Tibial artery (tissue), 4 donors: Measurements from ENCODE around the gene IFI44L.

ENCODE experiments used
- DNase-seq, 2 donors: peaks; one replicate each; pipeline ENCODE4 v3.0.0-alpha.2; 2019
- H3K27ac ChIP-seq, 2 donors: fragments of 200-600 bp; sonication (generic) in 1 of 2; 1 replicate in 1 of 2; 2 replicates in 1 of 2; pipeline ENCODE4 v1.5.1; 2018 to 2019; ENCODE audit warnings: mild to moderate bottlenecking in 1 of 2
- H3K27me3 ChIP-seq, 2 donors: fragments of 200-600 bp; sonication (generic) in 1 of 2; one replicate each; pipeline versions ENCODE4 v1.5.1 to v1.6.0; 2016 to 2019
- H3K36me3 ChIP-seq, 3 donors: fragments of 200-600 bp; sonication (generic) in 2 of 3; one replicate each; pipeline ENCODE4 v1.5.1; 2016 to 2019; ENCODE audit warnings: mild to moderate bottlenecking in 2 of 3
- H3K4me1 ChIP-seq, 4 donors: fragments of 200-600 bp; sonication (generic) in 2 of 4; 1 replicate in 3 of 4; 2 replicates in 1 of 4; pipeline ENCODE4 v1.5.1; 2016 to 2019
- H3K4me3 ChIP-seq, 2 donors: fragments of 200-600 bp; sonication (generic) in 1 of 2; 1 replicate in 1 of 2; 2 replicates in 1 of 2; pipeline ENCODE4 v1.5.1; 2018 to 2019; ENCODE audit warnings: mild to moderate bottlenecking in 2 of 2
- H3K9me3 ChIP-seq, 3 donors: fragments of 200-600 bp; sonication (generic) in 1 of 3; one replicate each; pipeline ENCODE4 v1.5.1; 2016 to 2019
- CTCF ChIP-seq, 2 experiments: fragments of 200-600 bp in 1 of 2; fragments of 450-650 bp in 1 of 2; IDR thresholded peaks; one replicate each; pipeline ENCODE4 v1.5.1; 2017 to 2019; ENCODE audit warnings: antibody characterized with exemption in 2 of 2, mild to moderate bottlenecking in 1 of 2, moderate library complexity in 1 of 2
- intact Hi-C: fragments of 100-400 bp; cut with DNase I; formaldehyde crosslinking; loops from one replicate; pipeline ENCODE4 v1.15.0; 2023; ENCODE audit warnings: low total_unique reads

The IFI44L gene

GRCh38 chr1:78682496-78682895 is 62.2 kb downstream of the IFI44L start:
- Histone ChIP-seq H3K27ac (no peak overlapping the region), H3K36me3 (no peaks in the 10 kb centered on the region), H3K27me3 (no peaks in the 10 kb centered on the region), H3K4me3 (no peak overlapping the region), H3K4me1 (no peaks in the 10 kb centered on the region), H3K9me3 (no peaks in the 10 kb centered on the region)
- no peak for TF ChIP-seq CTCF (IDR thresholded peaks at IDR 0.05)
- intact Hi-C loops: no loop called here
- no peak for DNase-seq

- Histone ChIP-seq H3K27ac (no peak overlapping the region), H3K27me3 (no peaks in the 10 kb centered on the region), H3K4me1 (no peaks in the 10 kb centered on the region), H3K36me3 (no peaks in the 10 kb centered on the region), H3K9me3 (no peaks in the 10 kb centered on the region), H3K4me3 (no peak overlapping the region)
- TF ChIP-seq CTCF (IDR thresholded peaks at IDR 0.05): no peak
- DNase-seq: no peak
- intact Hi-C loops: no loop called here
These were observed 62.8 kb downstream of the IFI44L start for GRCh38 chr1:78683079-78683478.

GRCh38 chr1:78687315-78687714 is 67.1 kb downstream of the IFI44L start:
- intact Hi-C loops: no loop called here
- no peak for TF ChIP-seq CTCF (IDR thresholded peaks at IDR 0.05)

GRCh38 chr1:78687914-78688313 is 67.7 kb downstream of the IFI44L start:
- Histone ChIP-seq H3K4me3 (no peak overlapping the region), H3K4me1 (no peaks in the 10 kb centered on the region), H3K27me3 (no peaks in the 10 kb centered on the region), H3K27ac (no peak overlapping the region), H3K36me3 (no peaks in the 10 kb centered on the region), H3K9me3 (no peaks in the 10 kb centered on the region)
- DNase-seq: no peak
- no peak for TF ChIP-seq CTCF (IDR thresholded peaks at IDR 0.05)
- intact Hi-C loops: no loop called here

More at GRCh38 chr1:78687315-78687714, 67.1 kb downstream of the IFI44L start:
- no peak for DNase-seq
- H3K4me3 ChIP-seq: no peak overlapping the region
- no peaks in the 10 kb centered on the region for H3K36me3 ChIP-seq
- no peaks in the 10 kb centered on the region for H3K9me3 ChIP-seq
- no peak overlapping the region for H3K27ac ChIP-seq
- no peaks in the 10 kb centered on the region for H3K27me3 ChIP-seq
- H3K4me1 ChIP-seq: no peaks in the 10 kb centered on the region

- Histone ChIP-seq H3K4me1 (no peaks in the 10 kb centered on the region), H3K27ac (no peak overlapping the region), H3K27me3 (no peaks in the 10 kb centered on the region), H3K9me3 (no peaks in the 10 kb centered on the region), H3K4me3 (no peak overlapping the region), H3K36me3 (no peaks in the 10 kb centered on the region)
- intact Hi-C loops: no loop called here
- no peak for DNase-seq
- TF ChIP-seq CTCF (IDR thresholded peaks at IDR 0.05): no peak
These were observed 68.4 kb downstream of the IFI44L start for GRCh38 chr1:78688697-78689096.

- no peak for TF ChIP-seq CTCF (IDR thresholded peaks at IDR 0.05)
- DNase-seq: no peak
- Histone ChIP-seq H3K4me1 (no peaks in the 10 kb centered on the region), H3K27me3 (no peaks in the 10 kb centered on the region), H3K9me3 (no peaks in the 10 kb centered on the region), H3K27ac (no peak overlapping the region), H3K4me3 (no peak overlapping the region), H3K36me3 (no peaks in the 10 kb centered on the region)
- intact Hi-C loops: no loop called here
These were observed 70.3 kb downstream of the IFI44L start for GRCh38 chr1:78690516-78690915.
